ENCODE measurements around the gene FIG4. TPM values are rescaled to one million over a fixed set of nuclear protein-coding genes. Genes with fewer than 3 reads are reported as not detected.

FIG4 gene
- total and polyA plus RNA-seq, 2 of the 13 experiments (the other 11 are each of a cell fraction or from before 2014, with no cell fraction given), result 5.5 to 7.9 TPM

DNA sequence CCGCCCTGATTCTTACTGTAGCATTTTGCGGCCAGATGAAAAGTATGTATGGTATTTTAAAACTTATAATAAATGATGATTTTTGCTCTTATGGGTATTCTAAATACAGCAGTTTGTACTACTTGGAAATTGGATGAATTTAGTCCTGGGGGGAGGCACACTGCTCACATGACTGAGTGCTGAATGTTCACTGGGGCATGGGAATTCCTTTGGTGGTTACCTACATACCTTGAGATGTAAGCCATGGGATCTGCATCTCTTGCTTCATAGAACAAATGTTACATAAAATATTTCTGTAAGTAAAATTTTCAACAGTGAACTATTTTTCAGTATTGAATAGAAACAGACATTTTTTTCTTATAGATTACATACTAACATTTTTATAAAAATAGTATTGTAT is 71.1 kb downstream of the FIG4 start:
- FAIRE-seq, result no peak
- Histone ChIP-seq H3K79me2 (ENCODE audit: insufficient read depth, low read length) (no peaks in the 10 kb centered on the region), H3K4me1 (ENCODE audit: insufficient read depth, low read length) (no peaks in the 10 kb centered on the region), H2AFZ (ENCODE audit: low read length) (no peak overlapping the region), H3K36me3 (replicated peaks in 1 of 2; ENCODE audit: control insufficient read depth in 1 of 2, insufficient read depth in 2 of 2, low read length in 2 of 2) (no peaks in the 10 kb centered on the region), H3K4me2 (ENCODE audit: low read depth, low read length) (no peak overlapping the region), H3K9me3 (ENCODE audit: low read length) (no peaks in the 10 kb centered on the region), H3K27me3 (ENCODE audit: control insufficient read depth in 1 of 2, insufficient read depth in 2 of 2, low read length in 2 of 2) (no peaks in the 10 kb centered on the region), H3K9ac (ENCODE audit: insufficient read depth, low read depth, low read length) (no peak overlapping the region), H3K27ac (ENCODE audit: extremely low read length, insufficient read depth, low read length) (no peak overlapping the region), H4K20me1 (ENCODE audit: insufficient read depth, low read length) (no peaks in the 10 kb centered on the region), H3K4me3 (replicated peaks in 1 of 3; ENCODE audit: insufficient read depth in 1 of 3, low read depth in 2 of 3, low read length in 3 of 3) (no peak overlapping the region)
- WGBS (ENCODE audit: low lambda C conversion rate), result 97% methylated on average over 2 of the region's 2 CpGs
- BruUV-seq (replicated peaks), result no TSS peak
- no peak for DNase-seq (ENCODE audit: low spot score)
- TF ChIP-seq MBD4 (IDR thresholded peaks at IDR 0.05; ENCODE audit: borderline replicate concordance, low read length) (no peak), ZNF234 (CRISPR knock-in tag; conservative IDR thresholded peaks at IDR 0.05) (no peak), NCOA5 (CRISPR knock-in tag; IDR thresholded peaks at IDR 0.05) (no peak), DNMT1 (CRISPR knock-in tag; IDR thresholded peaks at IDR 0.05) (no peak), KMT2A (CRISPR knock-in tag; IDR thresholded peaks at IDR 0.05) (no peak), SMAD3 (CRISPR knock-in tag; IDR thresholded peaks at IDR 0.05) (no peak), ZNF468 (CRISPR knock-in tag; IDR thresholded peaks at IDR 0.05) (no peak), TBP (CRISPR knock-in tag; IDR thresholded peaks at IDR 0.05) (no peak), EP300 (IDR thresholded peaks at IDR 0.05; ENCODE audit: low read depth in 2 of 2, low read length in 2 of 2) (no peak), EP300 (CRISPR knock-in tag; IDR thresholded peaks at IDR 0.05; ENCODE audit: borderline replicate concordance) (no peak), ZNF17 (CRISPR knock-in tag; IDR thresholded peaks at IDR 0.05) (no peak), SP4 (CRISPR knock-in tag; IDR thresholded peaks at IDR 0.05) (no peak), RFXAP (CRISPR knock-in tag; IDR thresholded peaks at IDR 0.05; ENCODE audit: borderline replicate concordance) (no peak), ZNF883 (CRISPR knock-in tag; IDR thresholded peaks at IDR 0.05; ENCODE audit: not compliant biosample characterization) (no peak)
- TF ChIP-seq, protein P1, sequence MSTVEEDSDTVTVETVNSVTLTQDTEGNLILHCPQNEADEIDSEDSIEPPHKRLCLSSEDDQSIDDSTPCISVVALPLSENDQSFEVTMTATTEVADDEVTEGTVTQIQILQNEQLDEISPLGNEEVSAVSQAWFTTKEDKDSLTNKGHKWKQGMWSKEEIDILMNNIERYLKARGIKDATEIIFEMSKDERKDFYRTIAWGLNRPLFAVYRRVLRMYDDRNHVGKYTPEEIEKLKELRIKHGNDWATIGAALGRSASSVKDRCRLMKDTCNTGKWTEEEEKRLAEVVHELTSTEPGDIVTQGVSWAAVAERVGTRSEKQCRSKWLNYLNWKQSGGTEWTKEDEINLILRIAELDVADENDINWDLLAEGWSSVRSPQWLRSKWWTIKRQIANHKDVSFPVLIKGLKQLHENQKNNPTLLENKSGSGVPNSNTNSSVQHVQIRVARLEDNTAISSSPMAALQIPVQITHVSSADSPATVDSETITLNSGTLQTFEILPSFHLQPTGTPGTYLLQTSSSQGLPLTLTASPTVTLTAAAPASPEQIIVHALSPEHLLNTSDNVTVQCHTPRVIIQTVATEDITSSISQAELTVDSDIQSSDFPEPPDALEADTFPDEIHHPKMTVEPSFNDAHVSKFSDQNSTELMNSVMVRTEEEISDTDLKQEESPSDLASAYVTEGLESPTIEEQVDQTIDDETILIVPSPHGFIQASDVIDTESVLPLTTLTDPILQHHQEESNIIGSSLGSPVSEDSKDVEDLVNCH (CRISPR knock-in tag; IDR thresholded peaks at IDR 0.05), result no peak
- TF ChIP-seq, protein P2, sequence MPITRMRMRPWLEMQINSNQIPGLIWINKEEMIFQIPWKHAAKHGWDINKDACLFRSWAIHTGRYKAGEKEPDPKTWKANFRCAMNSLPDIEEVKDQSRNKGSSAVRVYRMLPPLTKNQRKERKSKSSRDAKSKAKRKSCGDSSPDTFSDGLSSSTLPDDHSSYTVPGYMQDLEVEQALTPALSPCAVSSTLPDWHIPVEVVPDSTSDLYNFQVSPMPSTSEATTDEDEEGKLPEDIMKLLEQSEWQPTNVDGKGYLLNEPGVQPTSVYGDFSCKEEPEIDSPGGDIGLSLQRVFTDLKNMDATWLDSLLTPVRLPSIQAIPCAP (CRISPR knock-in tag; IDR thresholded peaks at IDR 0.05; ENCODE audit: low read depth), result no peak
- no peak for ATAC-seq
- in situ Hi-C loops (cut with HindIII; ENCODE audit: extremely low pct_ligation_motif_present, low pct_unique_long_range_greater_than_20kb) (no loop called here), intact Hi-C loops (cut with micrococcal nuclease; ENCODE audit: unreplicated experiment) (no loop called here)
- ChIA-PET POLR2A (no interaction called here), CTCF (ENCODE audit: low intra/inter-chr PET ratio, low total read pairs) (no interaction called here)

All from HepG2 (cell line).